K562 treated with DMSO at 1 percent for 48 hours (cell line): ENCODE measurements around the gene SLC5A11. TPM values are rescaled to one million over a fixed set of nuclear protein-coding genes. Genes with fewer than 3 reads are reported as not detected.

ENCODE experiments used
- total RNA-seq: library from RNA; unstranded; fragments of 300-600 nt; gene quantifications from 2 replicates; pipeline ENCODE4 v1.2.3, GENCODE V29; 2022; ENCODE audit warnings: low replicate concordance; ENCODE audit errors: extremely low read depth

The SLC5A11 gene, protein sequence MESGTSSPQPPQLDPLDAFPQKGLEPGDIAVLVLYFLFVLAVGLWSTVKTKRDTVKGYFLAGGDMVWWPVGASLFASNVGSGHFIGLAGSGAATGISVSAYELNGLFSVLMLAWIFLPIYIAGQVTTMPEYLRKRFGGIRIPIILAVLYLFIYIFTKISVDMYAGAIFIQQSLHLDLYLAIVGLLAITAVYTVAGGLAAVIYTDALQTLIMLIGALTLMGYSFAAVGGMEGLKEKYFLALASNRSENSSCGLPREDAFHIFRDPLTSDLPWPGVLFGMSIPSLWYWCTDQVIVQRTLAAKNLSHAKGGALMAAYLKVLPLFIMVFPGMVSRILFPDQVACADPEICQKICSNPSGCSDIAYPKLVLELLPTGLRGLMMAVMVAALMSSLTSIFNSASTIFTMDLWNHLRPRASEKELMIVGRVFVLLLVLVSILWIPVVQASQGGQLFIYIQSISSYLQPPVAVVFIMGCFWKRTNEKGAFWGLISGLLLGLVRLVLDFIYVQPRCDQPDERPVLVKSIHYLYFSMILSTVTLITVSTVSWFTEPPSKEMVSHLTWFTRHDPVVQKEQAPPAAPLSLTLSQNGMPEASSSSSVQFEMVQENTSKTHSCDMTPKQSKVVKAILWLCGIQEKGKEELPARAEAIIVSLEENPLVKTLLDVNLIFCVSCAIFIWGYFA
- total RNA-seq, result not detected in 2 replicates

DNA sequence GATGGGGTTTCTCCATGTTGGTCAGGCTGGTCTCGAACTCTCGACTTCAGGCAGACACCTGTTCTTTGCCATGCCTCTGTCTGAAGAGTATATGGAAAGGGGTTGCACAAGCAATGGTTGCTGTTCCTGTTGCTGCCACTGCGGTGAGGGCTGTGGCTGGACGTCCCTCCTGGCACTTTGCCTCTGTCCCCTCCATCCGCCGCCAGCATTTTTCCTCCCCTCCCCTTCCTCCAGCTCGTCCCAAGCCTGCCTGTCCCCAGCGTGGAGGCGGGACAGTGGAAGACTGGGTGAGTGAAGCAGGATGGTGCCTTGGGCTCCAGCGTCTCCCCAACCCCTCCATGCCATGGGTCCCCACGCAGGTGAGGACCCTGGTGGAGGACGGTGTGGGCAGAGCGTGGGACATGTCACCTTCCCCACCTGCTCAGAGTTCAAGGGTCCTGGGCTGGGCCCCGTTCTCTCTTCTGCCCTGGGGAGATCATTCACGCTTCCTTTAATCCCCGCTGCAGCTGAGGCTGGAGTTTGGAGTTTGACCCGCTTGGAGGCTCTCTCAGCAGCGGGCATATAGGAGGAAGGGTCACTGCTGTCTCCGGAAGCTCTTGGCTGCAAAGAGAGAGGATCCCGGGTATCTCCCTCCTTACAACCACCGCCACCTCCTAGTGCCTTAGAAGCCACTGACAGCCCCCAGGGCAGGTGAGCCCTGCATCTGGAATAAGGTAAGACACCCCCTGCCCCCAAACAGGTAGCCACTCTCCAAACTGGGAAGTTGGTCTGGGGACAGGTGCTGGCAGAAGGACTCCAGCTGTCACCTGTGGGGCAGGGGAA, at the start of gene SLC5A11:
SLC5A11 (plus strand) TSS at position 238 of the 822 bp plus-strand sequence. CDS start 12,681 bp downstream, outside the sequence.

Other genes starting within 250 kb of the SLC5A11 start
- gene TNRC6A, start 116.3 kb upstream of the SLC5A11 start, total RNA-seq, result not detected in 2 replicates
- gene ARHGAP17, start 169.4 kb downstream of the SLC5A11 start, total RNA-seq, result not detected in 2 replicates